HG03432 (cell line): ENCODE results near the gene ALOX12.
"Not testable (repeated sequence)": the region's sequence is repeated elsewhere in the genome, so short reads cannot be mapped to it uniquely, and the experiment has no call there.

Source experiments
- ATAC-seq: cut with Tn5 transposase; IDR thresholded peaks from one replicate; pipeline ENCODE4 v1.9.1; 2021; ENCODE audit warnings: mild to moderate bottlenecking, moderate library complexity; ENCODE audit not compliant: unreplicated experiment

The ALOX12 gene

DNA sequence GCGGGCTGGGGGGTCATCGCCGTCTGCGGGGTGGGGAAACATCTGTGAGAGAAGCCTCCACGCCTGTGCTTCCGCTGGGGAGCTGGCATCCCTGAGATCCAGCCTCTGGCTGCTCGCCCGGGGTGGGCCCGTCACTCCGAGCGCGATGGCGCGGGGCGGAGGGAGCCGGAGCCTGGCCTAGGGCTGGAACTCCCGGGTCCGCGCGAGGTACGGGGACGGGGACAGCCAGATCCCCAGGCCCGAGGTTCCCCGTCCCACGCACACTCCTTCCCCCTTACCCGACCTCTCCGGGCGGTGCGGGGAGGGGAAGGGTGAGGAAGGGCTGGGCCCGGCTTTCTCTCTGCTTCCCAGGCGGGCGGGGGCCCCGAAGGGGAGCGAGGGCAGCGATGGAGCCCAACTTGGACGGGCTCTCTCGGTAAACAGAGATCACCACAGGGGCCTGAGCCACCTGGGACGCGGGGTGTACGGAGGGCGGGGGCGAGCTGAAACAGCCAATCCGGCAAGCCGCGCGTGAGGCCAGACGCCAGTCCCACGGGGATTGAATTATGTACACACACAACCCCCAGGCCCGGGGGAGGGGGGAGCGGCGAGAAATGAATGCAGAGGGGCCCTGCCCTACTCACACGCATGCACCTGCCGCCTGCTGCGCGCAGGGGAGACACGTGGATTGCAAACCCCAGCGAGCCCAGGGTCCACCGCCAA, 47.8 kb downstream of the ALOX12 start, which contains the start of gene SLC16A11:
TSS of gene SLC16A11 (minus strand) at position 596 of the 702 bp plus-strand sequence. CDS start at position 17, 579 bp downstream.
- ATAC-seq: no peak

DNA sequence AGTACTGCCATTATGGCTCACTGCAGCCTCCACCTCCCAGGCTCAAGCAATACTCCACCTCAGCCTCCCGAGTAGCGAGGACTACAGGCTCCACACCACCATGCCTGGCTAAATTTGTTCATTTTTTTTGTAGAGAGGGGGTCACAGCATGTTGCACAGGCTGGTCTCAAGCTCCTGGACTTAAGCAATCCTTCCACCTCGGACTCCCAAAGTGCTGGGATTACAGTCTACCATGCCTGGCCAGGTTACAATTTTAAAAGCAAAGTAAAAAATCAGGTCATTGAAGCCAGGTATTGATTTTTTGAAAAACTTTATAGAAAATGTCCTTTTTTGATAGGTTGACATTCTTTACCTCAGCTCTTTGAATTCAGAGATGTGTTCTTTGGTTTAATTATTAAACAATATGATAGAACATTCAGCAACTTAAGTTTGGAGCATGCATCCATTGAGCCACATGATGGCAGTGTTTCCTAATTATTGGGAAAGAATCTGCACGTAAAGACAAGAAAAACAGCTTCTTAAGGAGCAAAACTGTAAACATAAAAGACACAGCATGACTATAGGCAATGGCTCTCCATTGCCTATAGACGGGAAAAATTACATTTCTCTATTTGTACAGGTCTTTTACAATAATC, 49.8 kb downstream of the ALOX12 start:
- no peak for ATAC-seq

DNA sequence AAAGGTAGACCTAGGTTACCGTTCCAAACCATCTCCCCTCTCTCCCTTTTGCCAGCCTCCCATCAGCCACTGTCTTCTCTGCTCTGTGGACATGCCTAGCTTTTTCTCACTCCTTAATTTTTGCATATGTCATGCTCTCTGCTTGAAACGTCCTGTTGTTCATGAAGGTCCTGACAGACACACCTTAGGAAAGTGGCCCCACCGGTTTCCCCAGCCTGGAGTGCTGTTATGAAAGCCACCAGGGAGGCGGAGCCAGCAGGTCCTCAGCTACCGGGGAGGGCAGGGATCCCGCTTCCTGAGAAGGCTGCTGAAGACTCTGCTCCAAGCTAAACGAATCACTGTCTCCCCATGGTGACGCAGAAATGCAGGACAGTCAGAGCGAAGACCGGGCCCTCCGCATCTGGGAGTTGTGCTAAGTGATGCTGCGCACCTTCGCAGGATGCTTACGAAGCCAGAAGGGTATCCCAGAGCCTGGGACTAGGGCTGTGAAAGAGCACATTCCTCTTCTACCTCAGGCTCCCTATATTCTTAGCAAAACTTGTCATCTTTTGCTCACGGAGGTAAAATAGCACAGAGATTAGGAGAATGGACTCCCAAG, 50.4 kb downstream of the ALOX12 start:
- no peak for ATAC-seq

DNA sequence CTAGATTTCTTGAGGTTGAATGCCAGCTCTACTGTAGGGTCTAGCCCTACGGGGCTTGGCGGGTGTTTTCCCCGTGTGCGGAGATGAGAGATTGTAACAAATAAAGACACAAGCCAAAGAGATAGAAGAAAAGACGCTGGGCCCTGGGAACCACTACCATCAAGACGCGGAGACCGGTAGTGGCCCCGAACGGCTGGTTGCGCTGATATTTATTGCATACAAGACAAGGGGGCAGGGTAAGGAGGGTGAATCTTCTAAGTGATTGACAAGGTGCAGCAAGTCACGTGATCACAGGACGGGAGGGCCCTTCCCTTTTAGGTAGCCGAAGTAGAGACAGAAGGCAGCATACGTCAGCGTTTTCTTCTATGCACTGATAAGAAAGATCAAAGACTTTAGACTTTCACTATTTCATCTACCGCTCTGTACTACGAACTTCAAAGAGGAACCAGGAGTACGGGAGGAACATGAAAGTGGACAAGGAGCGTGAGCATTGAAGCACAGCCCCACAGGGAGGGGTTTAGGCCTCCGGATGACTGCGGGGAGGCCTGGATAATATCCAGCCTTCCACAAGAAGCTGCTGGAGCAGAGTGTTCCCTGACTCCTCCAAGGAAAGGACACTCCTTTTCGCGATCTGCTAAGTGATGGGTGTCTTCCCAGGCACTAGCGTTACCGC, 51.0 kb downstream of the ALOX12 start:
- ATAC-seq: not testable (repeated sequence)

DNA sequence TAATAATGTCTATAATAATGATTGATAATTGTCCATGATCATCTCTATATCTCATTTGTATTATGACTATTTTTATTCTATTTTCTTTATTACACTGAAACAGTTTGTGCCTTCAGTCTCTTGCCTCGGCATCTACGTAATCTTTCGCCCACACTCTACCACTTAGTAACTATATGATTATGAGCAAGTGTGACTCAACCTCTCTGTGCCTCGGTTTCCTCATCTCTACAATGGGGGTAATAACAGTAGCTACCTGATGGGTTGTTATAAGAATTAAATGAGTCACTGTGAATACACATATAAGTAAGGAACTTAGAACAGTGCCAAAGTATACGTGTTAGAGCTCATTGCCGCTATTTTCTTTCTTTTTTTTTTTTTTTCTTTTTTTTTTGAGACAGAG, 51.7 kb downstream of the ALOX12 start:
- no peak for ATAC-seq

DNA sequence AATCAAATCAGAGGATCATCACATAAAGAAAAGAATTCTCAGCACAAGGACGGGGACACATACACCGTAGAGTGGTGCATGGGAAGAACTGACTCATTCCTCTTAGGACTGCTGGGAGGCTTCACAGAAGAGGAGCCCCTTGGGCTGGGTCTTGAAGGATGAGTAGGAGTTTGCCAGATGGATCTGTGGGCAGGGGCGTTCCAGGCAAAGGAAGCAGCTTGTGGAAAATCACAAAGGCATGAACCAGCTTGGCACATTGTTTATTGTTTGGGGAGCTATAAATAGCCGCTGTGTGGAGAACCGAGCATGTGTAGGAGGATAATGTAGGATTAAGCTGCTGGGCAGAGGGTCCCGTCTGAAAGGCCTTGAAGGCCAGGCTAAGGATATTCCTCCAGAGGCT, 53.1 kb downstream of the ALOX12 start:
- ATAC-seq: no peak

DNA sequence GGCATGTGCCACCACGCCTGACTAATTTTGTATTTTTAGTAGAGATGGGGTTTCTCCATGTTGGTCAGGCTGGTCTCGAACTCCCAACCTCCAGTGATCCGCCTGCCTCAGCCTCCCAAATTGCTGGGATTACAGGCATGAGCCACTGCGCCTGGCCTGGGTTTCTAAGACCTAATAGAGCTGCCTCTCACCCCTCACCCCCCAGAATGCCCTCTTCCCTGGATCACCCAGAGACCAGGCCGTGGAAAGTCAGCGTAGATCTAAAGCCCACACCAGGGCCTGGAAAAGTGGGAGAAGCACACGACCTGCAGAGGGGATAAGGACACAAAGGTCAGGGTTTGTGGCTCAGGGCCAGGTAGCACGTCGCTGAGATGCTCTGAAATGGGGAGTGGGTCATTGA, 54.7 kb downstream of the ALOX12 start:
- ATAC-seq: not testable (repeated sequence)

DNA sequence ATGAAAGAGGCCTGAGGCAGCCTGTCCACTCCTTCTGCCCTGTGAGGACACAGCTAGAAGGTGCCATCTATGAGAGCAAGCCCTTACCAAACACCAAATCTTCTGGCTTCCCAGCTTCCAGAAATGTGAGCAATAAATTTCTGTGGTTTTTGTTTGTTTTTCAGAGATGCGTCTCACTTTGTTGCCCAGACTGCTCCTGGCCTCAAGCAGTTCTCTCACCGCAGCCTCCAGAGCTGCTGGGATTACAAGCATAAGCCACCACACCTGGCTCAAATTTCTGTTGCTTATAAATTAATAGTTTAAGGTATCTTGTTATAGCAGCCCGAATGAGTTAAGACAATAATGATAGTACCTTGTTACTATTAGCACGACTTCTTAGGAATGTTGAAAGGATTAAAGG, 60.5 kb downstream of the ALOX12 start:
- no peak for ATAC-seq

DNA sequence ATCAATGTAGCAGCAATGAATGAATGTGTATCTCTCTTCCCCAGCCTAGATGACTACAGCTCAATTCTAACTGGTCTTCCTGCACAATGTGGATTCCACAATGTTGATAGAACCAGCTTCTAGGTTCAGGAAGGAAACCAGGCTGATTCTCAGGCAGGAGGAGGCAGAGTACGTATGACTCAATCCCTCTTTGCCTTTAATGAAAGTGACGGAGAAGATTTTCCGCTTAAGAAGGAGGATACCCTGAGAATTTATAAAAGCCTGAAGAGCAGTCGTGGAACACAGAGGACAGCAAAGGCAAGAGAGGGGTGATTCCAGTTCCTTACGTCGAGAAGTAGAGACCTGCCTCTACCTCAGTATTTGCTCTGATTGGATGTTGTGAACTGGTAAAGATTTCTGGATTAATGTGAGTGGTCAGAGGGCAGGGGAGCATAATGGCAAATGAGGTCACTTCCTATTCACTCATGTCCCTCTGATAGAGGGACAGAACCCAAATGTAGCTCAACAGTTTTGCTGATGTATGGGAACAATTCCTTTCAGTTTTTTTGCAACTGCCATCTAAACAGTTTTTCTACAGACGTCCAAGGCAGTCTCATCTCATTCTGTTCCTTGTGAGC, 63.1 kb downstream of the ALOX12 start:
- ATAC-seq: no peak
